ENCODE measurements around the gene SNRNP25.

GRCh38 chr16:100989-101388 is 47.4 kb downstream of the SNRNP25 start:
- TF ChIP-seq CTCF (IDR thresholded peaks at IDR 0.05) (no peak), EP300 (IDR thresholded peaks at IDR 0.05) (no peak), POLR2A (IDR thresholded peaks at IDR 0.05) (no peak)
